Activated naive CD4-positive, alpha-beta T cell treated with anti-CD3 and anti-CD28 coated beads, Interleukin-2, amount 50 U/mL, for 24 hours (primary cell): Measurements from ENCODE around the gene CMIP.

ENCODE experiments used
- H3K27ac Mint-ChIP-seq: one replicate; pipeline ENCODE4 v1.8.0; 2021; ENCODE audit warnings: mild to moderate bottlenecking, mixed read lengths
- H3K27me3 Mint-ChIP-seq: one replicate; pipeline ENCODE4 v1.8.0; 2021; ENCODE audit warnings: mixed read lengths
- H3K36me3 Mint-ChIP-seq: one replicate; pipeline ENCODE4 v1.8.0; 2021; ENCODE audit warnings: mixed read lengths
- H3K4me1 Mint-ChIP-seq: one replicate; pipeline ENCODE4 v1.8.0; 2021; ENCODE audit warnings: mixed read lengths
- H3K4me3 Mint-ChIP-seq: one replicate; pipeline ENCODE4 v1.8.0; 2021; ENCODE audit warnings: mild to moderate bottlenecking, mixed read lengths
- H3K9me3 Mint-ChIP-seq: one replicate; pipeline ENCODE4 v1.8.0; 2021; ENCODE audit warnings: mixed read lengths

The CMIP gene

GRCh38 chr16:81709016-81709900, 264.6 kb downstream of the CMIP start:
- Mint-ChIP-seq H3K27me3 (no peaks in the 10 kb centered on the region), H3K36me3 (peaks cover 4% of the 10 kb centered on the region), H3K4me3 (no peak overlapping the region), H3K27ac (no peak overlapping the region), H3K4me1 (no peaks in the 10 kb centered on the region), H3K9me3 (no peaks in the 10 kb centered on the region)

- H3K9me3 Mint-ChIP-seq, result no peaks in the 10 kb centered on the region
- peaks cover 4% of the 10 kb centered on the region for H3K36me3 Mint-ChIP-seq
- H3K4me1 Mint-ChIP-seq, result peaks cover 6% of the 10 kb centered on the region
- H3K4me3 Mint-ChIP-seq, result no peak overlapping the region
- H3K27me3 Mint-ChIP-seq, result no peaks in the 10 kb centered on the region
- H3K27ac Mint-ChIP-seq, result no peak overlapping the region
Measured at GRCh38 chr16:81710044-81710443, 265.4 kb downstream of the CMIP start.

GRCh38 chr16:81710596-81710995, 266.0 kb downstream of the CMIP start:
- Mint-ChIP-seq H3K4me3 (no peak overlapping the region), H3K4me1 (peaks cover 12% of the 10 kb centered on the region), H3K27me3 (no peaks in the 10 kb centered on the region), H3K27ac (no peak overlapping the region), H3K9me3 (no peaks in the 10 kb centered on the region), H3K36me3 (peaks cover 4% of the 10 kb centered on the region)

- no peak overlapping the region for H3K4me3 Mint-ChIP-seq
- no peaks in the 10 kb centered on the region for H3K9me3 Mint-ChIP-seq
- H3K4me1 Mint-ChIP-seq, result peaks cover 24% of the 10 kb centered on the region
- peaks cover 4% of the 10 kb centered on the region for H3K36me3 Mint-ChIP-seq
- no peaks in the 10 kb centered on the region for H3K27me3 Mint-ChIP-seq
- no peak overlapping the region for H3K27ac Mint-ChIP-seq
Measured at GRCh38 chr16:81711657-81712319, 267.2 kb downstream of the CMIP start.

- H3K27me3 Mint-ChIP-seq, result no peaks in the 10 kb centered on the region
- H3K36me3 Mint-ChIP-seq, result no peaks in the 10 kb centered on the region
- no peaks in the 10 kb centered on the region for H3K9me3 Mint-ChIP-seq
- H3K4me3 Mint-ChIP-seq, result no peak overlapping the region
- H3K27ac Mint-ChIP-seq, result no peak overlapping the region
- peaks cover 29% of the 10 kb centered on the region for H3K4me1 Mint-ChIP-seq
Measured at GRCh38 chr16:81712681-81713080, 268.1 kb downstream of the CMIP start.

GRCh38 chr16:81713295-81713772, 268.7 kb downstream of the CMIP start:
- Mint-ChIP-seq H3K27ac (no peak overlapping the region), H3K4me1 (peaks cover 35% of the 10 kb centered on the region), H3K27me3 (no peaks in the 10 kb centered on the region), H3K4me3 (no peak overlapping the region), H3K36me3 (peaks cover 2% of the 10 kb centered on the region), H3K9me3 (no peaks in the 10 kb centered on the region)

GRCh38 chr16:81713796-81714195, 269.2 kb downstream of the CMIP start:
- H3K4me1 Mint-ChIP-seq, result peaks cover 39% of the 10 kb centered on the region
- no peaks in the 10 kb centered on the region for H3K9me3 Mint-ChIP-seq
- no peak overlapping the region for H3K27ac Mint-ChIP-seq
- H3K36me3 Mint-ChIP-seq, result peaks cover 2% of the 10 kb centered on the region
- H3K27me3 Mint-ChIP-seq, result no peaks in the 10 kb centered on the region
- H3K4me3 Mint-ChIP-seq, result no peak overlapping the region

GRCh38 chr16:81714583-81714982, 270.0 kb downstream of the CMIP start:
- Mint-ChIP-seq H3K4me3 (peak overlapping the region; percentile 62), H3K27me3 (no peaks in the 10 kb centered on the region), H3K4me1 (peaks cover 43% of the 10 kb centered on the region), H3K9me3 (no peaks in the 10 kb centered on the region), H3K36me3 (peaks cover 2% of the 10 kb centered on the region), H3K27ac (no peak overlapping the region)

- Mint-ChIP-seq H3K27ac (peak overlapping the region; percentile 57), H3K36me3 (peaks cover 2% of the 10 kb centered on the region), H3K9me3 (no peaks in the 10 kb centered on the region), H3K4me3 (peak overlapping the region; percentile 62), H3K27me3 (no peaks in the 10 kb centered on the region), H3K4me1 (peaks cover 48% of the 10 kb centered on the region)
Measured at GRCh38 chr16:81715358-81716196, 271.0 kb downstream of the CMIP start.

GRCh38 chr16:81716478-81717225, 272.0 kb downstream of the CMIP start:
- Mint-ChIP-seq H3K4me1 (peaks cover 48% of the 10 kb centered on the region), H3K27me3 (no peaks in the 10 kb centered on the region)

GRCh38 chr16:81717662-81718189, 273.1 kb downstream of the CMIP start:
- H3K27ac Mint-ChIP-seq, result peak overlapping the region; percentile 60
- H3K4me1 Mint-ChIP-seq, result peaks cover 48% of the 10 kb centered on the region
- no peaks in the 10 kb centered on the region for H3K9me3 Mint-ChIP-seq
- H3K36me3 Mint-ChIP-seq, result peaks cover 4% of the 10 kb centered on the region
- H3K4me3 Mint-ChIP-seq, result peak overlapping the region; percentile 74
- H3K27me3 Mint-ChIP-seq, result no peaks in the 10 kb centered on the region

More at GRCh38 chr16:81716478-81717225, 272.0 kb downstream of the CMIP start:
- Mint-ChIP-seq H3K9me3 (no peaks in the 10 kb centered on the region), H3K27ac (no peak overlapping the region), H3K4me3 (peak overlapping the region; percentile 2), H3K36me3 (peaks cover 4% of the 10 kb centered on the region)

GRCh38 chr16:81718637-81719036, 274.0 kb downstream of the CMIP start:
- Mint-ChIP-seq H3K9me3 (no peaks in the 10 kb centered on the region), H3K36me3 (peaks cover 4% of the 10 kb centered on the region), H3K27ac (no peak overlapping the region), H3K4me3 (peak overlapping the region; percentile 40), H3K4me1 (peaks cover 52% of the 10 kb centered on the region), H3K27me3 (no peaks in the 10 kb centered on the region)

GRCh38 chr16:81719993-81720392, 275.4 kb downstream of the CMIP start:
- Mint-ChIP-seq H3K27ac (no peak overlapping the region), H3K9me3 (no peaks in the 10 kb centered on the region), H3K36me3 (peaks cover 4% of the 10 kb centered on the region), H3K27me3 (no peaks in the 10 kb centered on the region), H3K4me3 (no peak overlapping the region), H3K4me1 (peaks cover 46% of the 10 kb centered on the region)

GRCh38 chr16:81720973-81721906, 276.6 kb downstream of the CMIP start:
- Mint-ChIP-seq H3K27ac (no peak overlapping the region), H3K4me1 (peaks cover 34% of the 10 kb centered on the region), H3K4me3 (no peak overlapping the region), H3K27me3 (no peaks in the 10 kb centered on the region), H3K36me3 (peaks cover 4% of the 10 kb centered on the region), H3K9me3 (no peaks in the 10 kb centered on the region)
